ENCODE data around the gene GCH1. TPM values are rescaled to one million over a fixed set of nuclear protein-coding genes. Genes with fewer than 3 reads are reported as not detected.
"Not testable (repeated sequence)": the region's sequence is repeated elsewhere in the genome, so short reads cannot be mapped to it uniquely, and the experiment has no call there.

GCH1 gene
- total and polyA plus RNA-seq, 2 donors (not counting 1 experiment from before 2014, with no cell fraction given): 1.3 to 1.5 TPM

DNA sequence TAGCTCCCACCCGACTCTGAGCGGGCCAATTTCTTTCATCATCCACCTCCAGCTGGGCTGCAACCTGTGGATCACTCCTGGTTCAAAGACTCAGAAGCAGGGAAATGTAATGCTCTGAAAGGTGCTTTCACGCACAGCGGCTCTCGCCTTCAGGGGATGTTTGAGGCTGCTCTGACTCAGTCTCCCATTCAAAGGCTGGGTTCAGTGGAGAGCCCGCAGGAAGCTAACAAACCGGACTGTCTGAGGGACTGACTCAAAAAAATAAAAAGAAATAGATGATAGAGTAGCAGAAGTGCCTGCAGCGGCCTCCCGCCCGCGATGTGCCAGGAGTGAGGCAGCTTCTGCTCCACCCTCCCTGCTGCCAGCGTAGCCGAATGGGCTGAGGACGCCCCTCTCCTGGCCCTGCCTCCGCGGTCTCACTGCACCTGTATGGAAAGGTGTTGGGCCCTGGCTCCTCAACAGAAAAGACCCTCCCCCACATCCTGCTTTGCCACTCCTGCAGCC lies 98.0 kb downstream of the GCH1 start:
- no peak overlapping the region for H2AFZ ChIP-seq (ENCODE audit: low read length)
- H3K27me3 ChIP-seq (ENCODE audit: control insufficient read depth, insufficient read depth, low read length): peaks cover 3% of the 10 kb centered on the region

DNA sequence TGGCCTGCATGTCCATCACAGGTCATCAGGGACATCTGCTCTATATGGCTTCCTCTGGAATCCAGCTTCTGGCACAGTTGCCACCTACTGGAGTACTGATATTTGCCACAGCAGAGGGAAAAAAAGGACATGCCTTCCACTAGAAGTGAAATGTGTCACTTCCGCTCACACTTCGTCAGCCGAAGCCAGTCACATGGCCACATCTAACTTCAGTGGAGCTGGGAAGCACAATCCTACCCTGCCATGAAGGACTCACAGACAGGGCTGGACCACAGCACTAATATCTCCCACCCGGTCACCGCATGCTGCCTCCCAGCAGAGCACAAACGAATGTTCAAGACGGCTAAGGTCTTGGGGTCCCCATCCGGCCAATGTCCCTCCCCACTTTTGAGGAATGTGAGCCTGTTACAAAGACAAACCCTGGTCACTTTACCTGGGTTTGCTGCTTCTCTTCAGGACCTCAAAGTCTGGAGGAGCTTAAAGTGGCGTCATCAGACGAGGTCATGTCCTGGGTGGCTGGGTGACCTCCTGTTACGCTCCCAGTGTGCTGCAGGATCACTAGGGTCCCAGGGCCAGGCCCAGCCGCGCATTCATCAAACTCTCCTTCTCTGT lies 98.6 kb downstream of the GCH1 start:
- H3K9ac ChIP-seq (ENCODE audit: insufficient read depth, low read length): no peak overlapping the region
- DNase-seq (ENCODE audit: low read depth in 2 of 2): no peak
- no peaks in the 10 kb centered on the region for H3K79me2 ChIP-seq (ENCODE audit: control insufficient read depth, insufficient read depth, low read length)
- TF ChIP-seq, protein P1, sequence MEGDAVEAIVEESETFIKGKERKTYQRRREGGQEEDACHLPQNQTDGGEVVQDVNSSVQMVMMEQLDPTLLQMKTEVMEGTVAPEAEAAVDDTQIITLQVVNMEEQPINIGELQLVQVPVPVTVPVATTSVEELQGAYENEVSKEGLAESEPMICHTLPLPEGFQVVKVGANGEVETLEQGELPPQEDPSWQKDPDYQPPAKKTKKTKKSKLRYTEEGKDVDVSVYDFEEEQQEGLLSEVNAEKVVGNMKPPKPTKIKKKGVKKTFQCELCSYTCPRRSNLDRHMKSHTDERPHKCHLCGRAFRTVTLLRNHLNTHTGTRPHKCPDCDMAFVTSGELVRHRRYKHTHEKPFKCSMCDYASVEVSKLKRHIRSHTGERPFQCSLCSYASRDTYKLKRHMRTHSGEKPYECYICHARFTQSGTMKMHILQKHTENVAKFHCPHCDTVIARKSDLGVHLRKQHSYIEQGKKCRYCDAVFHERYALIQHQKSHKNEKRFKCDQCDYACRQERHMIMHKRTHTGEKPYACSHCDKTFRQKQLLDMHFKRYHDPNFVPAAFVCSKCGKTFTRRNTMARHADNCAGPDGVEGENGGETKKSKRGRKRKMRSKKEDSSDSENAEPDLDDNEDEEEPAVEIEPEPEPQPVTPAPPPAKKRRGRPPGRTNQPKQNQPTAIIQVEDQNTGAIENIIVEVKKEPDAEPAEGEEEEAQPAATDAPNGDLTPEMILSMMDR (conservative IDR thresholded peaks at IDR 0.05 in 1 of 2, IDR thresholded peaks at IDR 0.05 in 1 of 2; ENCODE audit: low read depth in 1 of 2, low read length in 2 of 2): no peak
- TF ChIP-seq EZH2 (IDR thresholded peaks at IDR 0.05; ENCODE audit: low read length, missing control alignments): no peak
- no peak overlapping the region for H3K4me2 ChIP-seq (ENCODE audit: extremely low read depth, insufficient read depth, low read length)
- no peaks in the 10 kb centered on the region for H3K9me3 ChIP-seq (ENCODE audit: control insufficient read depth, insufficient read depth, low read depth, low read length)
- no peak overlapping the region for H3K27ac ChIP-seq (ENCODE audit: insufficient read depth, low read length)
- no peaks in the 10 kb centered on the region for H3K4me1 ChIP-seq (ENCODE audit: control insufficient read depth, extremely low read depth, insufficient read depth, low read length)
- no peak overlapping the region for H2AFZ ChIP-seq (ENCODE audit: low read length)
- peaks cover 3% of the 10 kb centered on the region for H3K27me3 ChIP-seq (ENCODE audit: control insufficient read depth, insufficient read depth, low read length)
- H4K20me1 ChIP-seq (ENCODE audit: control insufficient read depth, extremely low read depth, insufficient read depth, low read length): no peaks in the 10 kb centered on the region
- H3K4me3 ChIP-seq (replicated peaks in 1 of 4; ENCODE audit: control extremely low read depth in 1 of 4, insufficient read depth in 1 of 4, low read depth in 3 of 4, low read length in 4 of 4): no peak overlapping the region
- H3K36me3 ChIP-seq (ENCODE audit: control insufficient read depth, insufficient read depth, low read length): no peaks in the 10 kb centered on the region

More for the DNA sequence above, 98.0 kb downstream of the GCH1 start:
- Histone ChIP-seq H3K4me1 (ENCODE audit: control insufficient read depth, extremely low read depth, insufficient read depth, low read length) (no peaks in the 10 kb centered on the region), H4K20me1 (ENCODE audit: control insufficient read depth, extremely low read depth, insufficient read depth, low read length) (no peaks in the 10 kb centered on the region), H3K36me3 (ENCODE audit: control insufficient read depth, insufficient read depth, low read length) (no peaks in the 10 kb centered on the region), H3K4me2 (ENCODE audit: extremely low read depth, insufficient read depth, low read length) (no peak overlapping the region), H3K9ac (ENCODE audit: insufficient read depth, low read length) (no peak overlapping the region), H3K4me3 (replicated peaks in 1 of 4; ENCODE audit: control extremely low read depth in 1 of 4, insufficient read depth in 1 of 4, low read depth in 3 of 4, low read length in 4 of 4) (no peak overlapping the region), H3K27ac (ENCODE audit: insufficient read depth, low read length) (no peak overlapping the region), H3K79me2 (ENCODE audit: control insufficient read depth, insufficient read depth, low read length) (no peaks in the 10 kb centered on the region), H3K9me3 (ENCODE audit: control insufficient read depth, insufficient read depth, low read depth, low read length) (no peaks in the 10 kb centered on the region)
- TF ChIP-seq, protein P1 (conservative IDR thresholded peaks at IDR 0.05 in 1 of 2, IDR thresholded peaks at IDR 0.05 in 1 of 2; ENCODE audit: low read depth in 1 of 2, low read length in 2 of 2): no peak
- TF ChIP-seq EZH2 (IDR thresholded peaks at IDR 0.05; ENCODE audit: low read length, missing control alignments): no peak
- no peak for DNase-seq (ENCODE audit: low read depth in 2 of 2)

DNA sequence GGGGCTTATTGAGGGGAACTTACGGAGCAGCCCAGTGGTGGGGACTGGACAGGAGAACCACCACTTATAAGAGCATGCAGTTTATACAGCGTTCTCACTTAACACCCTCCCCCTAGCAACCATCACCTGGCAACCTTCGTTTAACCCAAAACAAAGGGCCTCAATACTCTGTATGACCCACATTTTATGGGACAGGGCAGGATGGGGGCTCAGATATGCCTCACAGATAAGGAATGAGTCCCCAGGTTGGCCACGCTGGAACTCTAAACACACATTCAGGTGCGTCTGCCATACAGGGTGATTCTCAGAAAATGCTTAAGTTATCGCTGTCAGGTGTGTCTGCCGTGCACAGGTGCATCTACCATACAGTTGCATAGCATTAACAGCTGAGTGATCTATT lies 99.2 kb downstream of the GCH1 start:
- H3K27ac ChIP-seq (ENCODE audit: insufficient read depth, low read length): no peak overlapping the region
- no peak for DNase-seq (ENCODE audit: low read depth in 2 of 2)
- H3K4me1 ChIP-seq (ENCODE audit: control insufficient read depth, extremely low read depth, insufficient read depth, low read length): no peaks in the 10 kb centered on the region
- no peak overlapping the region for H3K4me2 ChIP-seq (ENCODE audit: extremely low read depth, insufficient read depth, low read length)
- H3K9ac ChIP-seq (ENCODE audit: insufficient read depth, low read length): no peak overlapping the region
- no peaks in the 10 kb centered on the region for H3K36me3 ChIP-seq (ENCODE audit: control insufficient read depth, insufficient read depth, low read length)
- H2AFZ ChIP-seq (ENCODE audit: low read length): no peak overlapping the region
- no peak overlapping the region for H3K4me3 ChIP-seq (replicated peaks in 1 of 4; ENCODE audit: control extremely low read depth in 1 of 4, insufficient read depth in 1 of 4, low read depth in 3 of 4, low read length in 4 of 4)
- H4K20me1 ChIP-seq (ENCODE audit: control insufficient read depth, extremely low read depth, insufficient read depth, low read length): no peaks in the 10 kb centered on the region
- TF ChIP-seq EZH2 (IDR thresholded peaks at IDR 0.05; ENCODE audit: low read length, missing control alignments): no peak
- TF ChIP-seq, protein P1 (conservative IDR thresholded peaks at IDR 0.05 in 1 of 2, IDR thresholded peaks at IDR 0.05 in 1 of 2; ENCODE audit: low read depth in 1 of 2, low read length in 2 of 2): no peak
- peaks cover 3% of the 10 kb centered on the region for H3K27me3 ChIP-seq (ENCODE audit: control insufficient read depth, insufficient read depth, low read length)
- no peaks in the 10 kb centered on the region for H3K9me3 ChIP-seq (ENCODE audit: control insufficient read depth, insufficient read depth, low read depth, low read length)
- H3K79me2 ChIP-seq (ENCODE audit: control insufficient read depth, insufficient read depth, low read length): no peaks in the 10 kb centered on the region

DNA sequence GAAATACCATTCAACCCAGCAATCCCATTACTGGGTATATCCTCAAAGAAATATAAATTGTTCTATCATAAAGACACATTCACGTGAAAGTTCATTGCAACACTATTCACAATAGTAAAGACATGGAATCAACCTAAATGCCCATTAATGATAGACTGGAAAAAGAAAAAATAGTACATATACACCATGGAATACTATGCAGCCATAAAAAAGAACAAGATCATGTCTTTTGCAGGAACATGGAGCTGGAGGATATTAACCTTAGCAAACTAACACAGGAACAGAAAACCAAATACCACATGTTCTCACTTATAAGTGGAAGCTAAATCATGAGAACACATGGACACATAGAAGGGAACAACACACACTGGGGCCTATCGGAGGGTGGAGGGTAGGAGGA lies 101.1 kb downstream of the GCH1 start:
- H3K27me3 ChIP-seq (ENCODE audit: control insufficient read depth, insufficient read depth, low read length); H3K4me1 ChIP-seq (ENCODE audit: control insufficient read depth, extremely low read depth, insufficient read depth, low read length); H3K79me2 ChIP-seq (ENCODE audit: control insufficient read depth, insufficient read depth, low read length); H3K36me3 ChIP-seq (ENCODE audit: control insufficient read depth, insufficient read depth, low read length); H3K4me2 ChIP-seq (ENCODE audit: extremely low read depth, insufficient read depth, low read length); DNase-seq (ENCODE audit: low read depth in 2 of 2); H4K20me1 ChIP-seq (ENCODE audit: control insufficient read depth, extremely low read depth, insufficient read depth, low read length); H3K9me3 ChIP-seq (ENCODE audit: control insufficient read depth, insufficient read depth, low read depth, low read length); H3K4me3 ChIP-seq (replicated peaks in 1 of 4; ENCODE audit: control extremely low read depth in 1 of 4, insufficient read depth in 1 of 4, low read depth in 3 of 4, low read length in 4 of 4); H2AFZ ChIP-seq (ENCODE audit: low read length); H3K27ac ChIP-seq (ENCODE audit: insufficient read depth, low read length); H3K9ac ChIP-seq (ENCODE audit: insufficient read depth, low read length): not testable (repeated sequence)

Measured in fibroblast of lung (primary cell).